ENCODE measurements around the gene CHD2. TPM values are rescaled to one million over a fixed set of nuclear protein-coding genes. Genes with fewer than 3 reads are reported as not detected.

The CHD2 gene
- total and polyA plus RNA-seq, 2 donors (not counting 3 experiments of a cell fraction or from before 2014, with no cell fraction given): 53.8 to 97.9 TPM

DNA sequence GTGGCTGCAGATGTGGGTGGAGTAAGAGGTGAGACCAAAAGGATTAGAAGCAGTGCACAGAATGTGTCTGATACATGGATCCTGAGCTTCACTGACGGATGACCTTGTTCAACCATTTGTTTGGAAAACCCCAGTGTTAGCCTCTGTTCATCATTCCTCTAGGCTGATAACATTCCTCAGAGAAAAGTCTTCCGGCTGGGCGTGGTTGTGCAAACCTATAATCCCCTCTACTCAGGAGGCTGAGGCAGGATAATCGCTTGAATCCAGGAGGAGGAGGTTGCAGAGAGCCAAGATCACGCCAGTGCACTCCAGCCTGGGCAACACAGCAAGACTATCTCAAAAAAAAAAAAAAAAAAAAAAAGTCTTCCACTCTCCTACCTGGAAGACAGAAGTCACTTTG is 23.1 kb upstream of the CHD2 start:
- H3K27me3 ChIP-seq (ENCODE audit: control insufficient read depth in 2 of 2, insufficient read depth in 2 of 2, low read length in 2 of 2): peaks cover 25 to 32% of the 10 kb centered on the region in 2 experiments
- H4K20me1 ChIP-seq (replicated peaks; ENCODE audit: control insufficient read depth, extremely low read depth, insufficient read depth, low read length): no peaks in the 10 kb centered on the region
- peaks cover 4% of the 10 kb centered on the region for H3K4me1 ChIP-seq (ENCODE audit: control insufficient read depth, extremely low read depth, insufficient read depth, low read length)
- H2AFZ ChIP-seq (ENCODE audit: low read depth, low read length): no peak overlapping the region
- H3K4me3 ChIP-seq (replicated peaks in 1 of 3; ENCODE audit: insufficient read depth in 1 of 3, low read depth in 1 of 3, low read length in 3 of 3): no peak overlapping the region
- no peak overlapping the region for H3K9ac ChIP-seq (replicated peaks; ENCODE audit: extremely low read depth, insufficient read depth, low read length)
- FAIRE-seq: no peak
- no TSS peak for BruUV-seq (replicated peaks)
- H3K9me3 ChIP-seq (replicated peaks; ENCODE audit: control insufficient read depth, insufficient read depth, low read length): no peaks in the 10 kb centered on the region
- ChIA-PET POLR2A (no interaction called here), CTCF (interaction anchor here (0.8 kb wide), 1 partner anchor 80 kb away, joined by 4 read pairs; no protein-coding TSS in a partner anchor)
- no peak overlapping the region for H3K27ac ChIP-seq (ENCODE audit: insufficient read depth, low read depth, low read length)
- H3K79me2 ChIP-seq (ENCODE audit: control insufficient read depth, insufficient read depth, low read length): no peaks in the 10 kb centered on the region
- DNase-seq (ENCODE audit: low read depth, low spot score): no peak
- no peak for TF ChIP-seq EZH2 (IDR thresholded peaks at IDR 0.05; ENCODE audit: borderline replicate concordance, low read depth, low read length, severe bottlenecking)
- no peak for TF ChIP-seq MYC (IDR thresholded peaks at IDR 0.05; ENCODE audit: low read depth, low read length)
- no peak for TF ChIP-seq POLR2A (IDR thresholded peaks at IDR 0.05; ENCODE audit: low read depth, low read length)
- TF ChIP-seq FOS (IDR thresholded peaks at IDR 0.05; ENCODE audit: borderline replicate concordance, insufficient read depth, low read length): no peak
- no peaks in the 10 kb centered on the region for H3K9me1 ChIP-seq (replicated peaks; ENCODE audit: control insufficient read depth, extremely low read depth, insufficient read depth, low read length)
- intact Hi-C loops (cut with micrococcal nuclease) (no loop called here), dilution Hi-C loops (cut with MboI; ENCODE audit: extremely low pct_ligation_motif_present, low sequenced_read_pairs) (no loop called here)
- no peak overlapping the region for H3K4me2 ChIP-seq (ENCODE audit: insufficient read depth, low read length)
- no peaks in the 10 kb centered on the region for H3K36me3 ChIP-seq (ENCODE audit: control insufficient read depth in 2 of 2, extremely low read depth in 1 of 2, insufficient read depth in 2 of 2, low read length in 2 of 2)

GRCh38 chr15:92877416-92877815 is 22.7 kb upstream of the CHD2 start:
- Histone ChIP-seq H2AFZ (ENCODE audit: low read depth, low read length) (no peak overlapping the region), H4K20me1 (replicated peaks; ENCODE audit: control insufficient read depth, extremely low read depth, insufficient read depth, low read length) (no peaks in the 10 kb centered on the region), H3K4me3 (replicated peaks in 1 of 3; ENCODE audit: insufficient read depth in 1 of 3, low read depth in 1 of 3, low read length in 3 of 3) (no peak overlapping the region), H3K9me3 (replicated peaks; ENCODE audit: control insufficient read depth, insufficient read depth, low read length) (no peaks in the 10 kb centered on the region), H3K9me1 (replicated peaks; ENCODE audit: control insufficient read depth, extremely low read depth, insufficient read depth, low read length) (no peaks in the 10 kb centered on the region), H3K9ac (replicated peaks; ENCODE audit: extremely low read depth, insufficient read depth, low read length) (no peak overlapping the region), H3K36me3 (ENCODE audit: control insufficient read depth in 2 of 2, extremely low read depth in 1 of 2, insufficient read depth in 2 of 2, low read length in 2 of 2) (no peaks in the 10 kb centered on the region), H3K4me2 (ENCODE audit: insufficient read depth, low read length) (no peak overlapping the region), H3K79me2 (ENCODE audit: control insufficient read depth, insufficient read depth, low read length) (no peaks in the 10 kb centered on the region), H3K27ac (ENCODE audit: insufficient read depth, low read depth, low read length) (no peak overlapping the region), H3K27me3 (ENCODE audit: control insufficient read depth in 2 of 2, insufficient read depth in 2 of 2, low read length in 2 of 2) (peaks cover 25 to 32% of the 10 kb centered on the region in 2 experiments), H3K4me1 (ENCODE audit: control insufficient read depth, extremely low read depth, insufficient read depth, low read length) (peaks cover 6% of the 10 kb centered on the region)
- no TSS peak for BruUV-seq (replicated peaks)
- FAIRE-seq (no peak), DNase-seq (ENCODE audit: low read depth, low spot score) (no peak)
- intact Hi-C loops (cut with micrococcal nuclease): no loop called here
- ChIA-PET POLR2A (no interaction called here), CTCF (interaction anchor here (0.8 kb wide), 1 partner anchor 80 kb away, joined by 4 read pairs; no protein-coding TSS in a partner anchor)
- no peak for TF ChIP-seq POLR2AphosphoS5 (IDR thresholded peaks at IDR 0.05; ENCODE audit: insufficient read depth, low read depth, low read length)
- no peak for TF ChIP-seq MYC (IDR thresholded peaks at IDR 0.05; ENCODE audit: low read depth, low read length)
- TF ChIP-seq JUN (IDR thresholded peaks at IDR 0.05; ENCODE audit: borderline replicate concordance, insufficient read depth, insufficient read length, low read depth): no peak
- TF ChIP-seq GATA2 (IDR thresholded peaks at IDR 0.05; ENCODE audit: insufficient read depth, insufficient read length, low read depth, low read length): no peak
- TF ChIP-seq POLR2A (IDR thresholded peaks at IDR 0.05; ENCODE audit: low read depth, low read length): no peak
- TF ChIP-seq FOS (IDR thresholded peaks at IDR 0.05; ENCODE audit: borderline replicate concordance, insufficient read depth, low read length): no peak
- no peak for TF ChIP-seq EZH2 (IDR thresholded peaks at IDR 0.05; ENCODE audit: borderline replicate concordance, low read depth, low read length, severe bottlenecking)
- TF ChIP-seq CTCF (IDR thresholded peaks at IDR 0.05; ENCODE audit: extremely low read depth in 1 of 2, insufficient read depth in 1 of 2, low read depth in 1 of 2, low read length in 2 of 2): no peak
- TF ChIP-seq MAX (IDR thresholded peaks at IDR 0.05; ENCODE audit: insufficient read depth, insufficient read length): no peak
- dilution Hi-C loops (cut with MboI; ENCODE audit: extremely low pct_ligation_motif_present, low sequenced_read_pairs): no loop called here
